ENCODE data around the gene TNFSF13B.
"Not testable (repeated sequence)": the region's sequence is repeated elsewhere in the genome, so short reads cannot be mapped to it uniquely, and the experiment has no call there.

The TNFSF13B gene

GRCh38 chr13:108269601-108270328, at the start of gene TNFSF13B:
Gene TNFSF13B, plus strand, starts transcription at chr13:108269718. Its CDS starts 178 bp downstream, at chr13:108269896.
- no peak within 1 kb of the TSS for H3K27ac ChIP-seq
- no peak for DNase-seq (ENCODE audit: low read depth, low spot score)

GRCh38 chr13:108220041-108220440, 49.5 kb upstream of the TNFSF13B start:
- DNase-seq (ENCODE audit: low read depth, low spot score): peak; percentile 72
- no peak overlapping the region for H3K27ac ChIP-seq

GRCh38 chr13:108223687-108224503, 45.6 kb upstream of the TNFSF13B start:
- H3K27ac ChIP-seq: no peak overlapping the region
- no peak for DNase-seq (ENCODE audit: low read depth, low spot score)

GRCh38 chr13:108225440-108225839, 44.1 kb upstream of the TNFSF13B start:
- DNase-seq (ENCODE audit: low read depth, low spot score): no peak
- no peak overlapping the region for H3K27ac ChIP-seq

- no peak for DNase-seq (ENCODE audit: low read depth, low spot score)
- no peak overlapping the region for H3K27ac ChIP-seq
These were observed 43.3 kb upstream of the TNFSF13B start for GRCh38 chr13:108226184-108226583.

GRCh38 chr13:108227651-108228272, 41.8 kb upstream of the TNFSF13B start:
- no peak overlapping the region for H3K27ac ChIP-seq
- no peak for DNase-seq (ENCODE audit: low read depth, low spot score)

- no peak for DNase-seq (ENCODE audit: low read depth, low spot score)
- H3K27ac ChIP-seq: no peak overlapping the region
These were observed 39.1 kb upstream of the TNFSF13B start for GRCh38 chr13:108230377-108230776.

GRCh38 chr13:108249150-108249549, 20.4 kb upstream of the TNFSF13B start:
- DNase-seq (ENCODE audit: low read depth, low spot score): no peak
- no peak overlapping the region for H3K27ac ChIP-seq

- no peak for DNase-seq (ENCODE audit: low read depth, low spot score)
- no peak overlapping the region for H3K27ac ChIP-seq
These were observed 12.3 kb upstream of the TNFSF13B start for GRCh38 chr13:108257248-108257647.

GRCh38 chr13:108263621-108264355, 5.7 kb upstream of the TNFSF13B start:
- no peak for DNase-seq (ENCODE audit: low read depth, low spot score)
- no peak overlapping the region for H3K27ac ChIP-seq

- H3K27ac ChIP-seq: no peak overlapping the region
- no peak for DNase-seq (ENCODE audit: low read depth, low spot score)
These were observed 3.1 kb upstream of the TNFSF13B start for GRCh38 chr13:108266321-108266990.

GRCh38 chr13:108267347-108267746, 2.2 kb upstream of the TNFSF13B start:
- H3K27ac ChIP-seq: no peak overlapping the region
- DNase-seq (ENCODE audit: low read depth, low spot score): no peak

- not testable (repeated sequence) for DNase-seq (ENCODE audit: low read depth, low spot score); H3K27ac ChIP-seq
These were observed 1.7 kb upstream of the TNFSF13B start for GRCh38 chr13:108267855-108268254.

- no peak overlapping the region for H3K27ac ChIP-seq
- DNase-seq (ENCODE audit: low read depth, low spot score): no peak
These were observed 929 bp upstream of the TNFSF13B start for GRCh38 chr13:108268466-108269112.

GRCh38 chr13:108270442-108270841, 924 bp downstream of the TNFSF13B start:
- no peak overlapping the region for H3K27ac ChIP-seq
- no peak for DNase-seq (ENCODE audit: low read depth, low spot score)

- DNase-seq (ENCODE audit: low read depth, low spot score): no peak
- no peak overlapping the region for H3K27ac ChIP-seq
These were observed 2.8 kb downstream of the TNFSF13B start for GRCh38 chr13:108272333-108272732.

- H3K27ac ChIP-seq: no peak overlapping the region
- no peak for DNase-seq (ENCODE audit: low read depth, low spot score)
These were observed 4.1 kb downstream of the TNFSF13B start for GRCh38 chr13:108273429-108274118.

- no peak for DNase-seq (ENCODE audit: low read depth, low spot score)
- no peak overlapping the region for H3K27ac ChIP-seq
These were observed 5.2 kb downstream of the TNFSF13B start for GRCh38 chr13:108274718-108275117.

- no peak overlapping the region for H3K27ac ChIP-seq
- no peak for DNase-seq (ENCODE audit: low read depth, low spot score)
These were observed 6.5 kb downstream of the TNFSF13B start for GRCh38 chr13:108276060-108276459.

Measured in epithelial cell of prostate (primary cell).